GM19240 (cell line): Measurements from ENCODE around the gene AHCTF1.

Experiments
- DNase-seq: peaks from one replicate; pipeline ENCODE4 v3.0.0; 2011; ENCODE audit warnings: low spot score; ENCODE audit not compliant: insufficient read length

Gene AHCTF1

GRCh38 chr1:246800756-246801155 lies 131.0 kb downstream of the AHCTF1 start:
- no peak for DNase-seq

- no peak for DNase-seq
Observed at GRCh38 chr1:246800356-246800755, 131.4 kb downstream of the AHCTF1 start.

DNA sequence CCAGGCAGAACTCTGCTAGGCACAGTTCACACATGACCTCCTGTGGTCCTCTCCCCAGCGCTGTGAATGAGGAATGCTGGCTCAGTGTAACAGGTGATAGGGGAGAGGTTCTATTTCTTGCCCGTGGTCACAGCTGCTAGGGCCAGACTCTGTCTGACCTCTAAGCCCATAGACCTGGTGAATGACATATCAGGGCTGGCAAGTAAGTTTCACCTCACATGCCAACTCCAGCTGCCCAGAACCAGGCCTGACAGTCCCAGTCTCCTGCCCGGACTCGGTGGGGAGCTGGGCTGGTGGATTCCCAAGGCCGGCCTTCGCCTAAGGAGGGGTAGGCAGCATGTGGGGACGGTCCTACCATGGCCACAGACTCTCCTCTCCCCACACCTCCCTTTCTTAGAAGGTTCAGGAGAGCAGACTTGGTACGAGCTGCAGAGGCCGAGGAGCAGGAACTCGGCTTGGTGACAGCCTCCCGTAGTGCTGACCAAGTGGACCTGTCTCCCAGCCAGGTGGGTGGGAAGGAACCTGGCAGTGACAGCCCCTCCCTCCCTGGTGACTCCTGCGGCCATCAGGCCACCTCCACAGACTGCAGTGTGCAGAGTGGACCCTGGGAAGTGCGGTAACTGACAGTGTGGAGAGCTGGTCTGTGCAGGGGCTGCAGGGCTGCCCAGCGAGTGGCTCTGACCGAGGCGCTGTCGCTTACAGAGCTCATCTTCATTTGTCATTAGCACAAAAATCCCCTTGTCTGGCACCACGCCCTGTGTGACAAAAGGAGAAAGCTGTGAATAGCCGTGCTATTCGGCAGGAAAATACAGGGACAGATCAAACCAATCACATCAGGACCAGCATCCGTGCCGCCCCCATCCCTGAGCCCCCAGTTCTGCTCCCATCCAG lies 132.9 kb downstream of the AHCTF1 start:
- DNase-seq: no peak

- DNase-seq: no peak
Observed at GRCh38 chr1:246798107-246798506, 133.6 kb downstream of the AHCTF1 start.

DNA sequence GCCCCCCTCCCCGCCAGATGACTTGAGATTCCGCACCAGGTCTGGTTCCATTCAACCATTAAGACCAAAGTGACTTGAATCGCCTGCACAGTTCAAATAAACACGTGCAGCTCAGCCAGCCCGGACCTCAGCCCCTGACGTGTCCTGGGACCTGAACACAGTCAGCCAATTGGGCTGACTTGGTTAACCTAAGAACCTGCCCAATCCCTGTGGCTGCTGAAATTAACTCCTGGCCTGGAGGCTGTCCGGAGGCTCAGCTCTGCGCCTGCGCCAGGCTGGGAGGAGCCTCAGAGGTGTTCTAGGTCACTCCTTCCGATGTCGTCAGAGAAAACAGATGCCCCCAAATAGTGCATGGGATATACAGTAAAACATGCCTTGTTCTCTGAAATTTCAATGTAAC lies 134.2 kb downstream of the AHCTF1 start:
- DNase-seq: no peak

- no peak for DNase-seq
Observed at GRCh38 chr1:246797157-246797556, 134.6 kb downstream of the AHCTF1 start.

DNA sequence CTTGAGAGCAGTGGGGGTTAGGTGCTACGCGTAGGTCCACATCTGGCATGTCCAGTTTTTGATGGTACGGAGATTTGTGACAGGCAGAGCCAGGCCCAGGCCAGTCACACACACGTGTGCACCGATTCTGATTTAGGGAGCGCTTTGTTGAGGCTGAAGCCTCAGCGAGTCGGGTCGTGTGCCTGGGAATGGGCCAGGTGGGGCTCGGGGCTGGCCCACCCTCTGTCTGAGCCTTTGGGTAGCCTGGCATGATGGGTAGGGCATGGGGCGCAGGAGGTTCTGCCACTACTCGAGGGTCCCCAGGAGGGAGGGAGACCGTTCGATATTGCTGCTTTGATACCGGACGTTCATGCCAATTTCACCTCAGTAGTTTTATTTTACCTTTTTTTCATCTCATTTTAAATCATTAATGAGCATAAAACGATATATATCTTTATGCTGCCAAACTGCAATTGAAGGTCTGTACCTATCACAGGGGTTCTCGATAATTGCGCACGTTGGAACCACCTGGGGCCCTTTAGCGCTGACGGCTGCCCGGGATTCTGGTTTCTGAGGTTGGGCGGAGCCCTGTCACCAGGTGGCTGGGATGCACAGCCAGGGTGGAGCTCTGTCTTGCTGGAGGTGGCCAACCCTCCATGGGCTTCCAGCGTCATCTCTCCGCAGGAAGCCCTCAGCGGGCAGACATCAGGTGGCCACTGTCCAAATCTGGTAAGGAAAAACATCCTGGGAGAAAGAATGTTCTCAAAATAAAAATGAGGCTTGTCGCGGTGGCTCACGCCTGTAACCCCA lies 135.6 kb downstream of the AHCTF1 start:
- no peak for DNase-seq

- DNase-seq: no peak
Observed at GRCh38 chr1:246794828-246795671, 136.7 kb downstream of the AHCTF1 start.

- DNase-seq: no peak
Observed at GRCh38 chr1:246794048-246794827, 137.5 kb downstream of the AHCTF1 start.

DNA sequence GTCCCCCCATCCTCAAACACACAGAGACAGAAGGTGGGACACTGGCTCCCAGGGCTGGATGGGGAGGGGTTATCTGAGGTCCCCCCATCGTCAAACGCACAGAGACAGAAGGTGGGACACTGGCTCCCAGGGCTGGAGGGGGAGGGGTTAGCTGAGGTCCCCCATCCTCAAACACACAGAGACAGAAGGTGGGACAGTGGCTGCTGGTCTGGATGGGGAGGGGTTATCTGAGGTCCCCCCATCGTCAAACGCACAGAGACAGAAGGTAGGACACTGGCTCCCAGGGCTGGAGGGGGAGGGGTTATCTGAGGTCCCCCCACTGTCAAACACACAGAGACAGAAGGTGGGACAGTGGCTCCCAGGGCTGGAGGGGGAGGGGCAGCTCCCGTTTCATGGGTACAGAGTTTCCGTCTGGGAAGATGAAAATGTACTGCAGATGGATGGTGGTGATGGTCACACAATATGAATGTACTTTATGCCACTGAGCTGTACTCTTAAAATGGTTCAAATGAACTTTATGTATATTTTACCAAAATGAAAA lies 138.3 kb downstream of the AHCTF1 start:
- DNase-seq: no peak

- no peak for DNase-seq
Observed at GRCh38 chr1:246792603-246793002, 139.1 kb downstream of the AHCTF1 start.

- no peak for DNase-seq
Observed at GRCh38 chr1:246791303-246791918, 140.3 kb downstream of the AHCTF1 start.

DNA sequence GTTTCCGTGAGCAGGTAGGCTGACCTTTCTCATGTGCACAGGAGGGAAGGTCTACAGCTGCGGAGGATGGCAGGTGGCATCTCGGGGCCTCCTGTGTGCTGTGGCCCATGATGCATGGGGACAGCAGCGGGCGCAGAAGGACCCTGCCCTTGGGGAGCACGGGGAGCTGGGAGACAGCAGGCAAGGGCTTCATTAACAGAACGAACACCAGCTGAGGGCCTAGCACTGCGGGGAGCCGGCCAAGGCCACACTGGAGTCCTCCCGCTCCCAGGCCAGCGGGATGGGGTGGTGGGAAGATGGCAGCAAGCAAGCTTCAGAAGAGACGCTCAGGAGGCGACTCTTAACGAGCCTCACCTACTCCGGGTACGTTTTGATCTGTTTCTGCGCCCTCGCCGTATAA lies 140.9 kb downstream of the AHCTF1 start:
- DNase-seq: no peak

- no peak for DNase-seq
Observed at GRCh38 chr1:246790364-246790763, 141.4 kb downstream of the AHCTF1 start.

DNA sequence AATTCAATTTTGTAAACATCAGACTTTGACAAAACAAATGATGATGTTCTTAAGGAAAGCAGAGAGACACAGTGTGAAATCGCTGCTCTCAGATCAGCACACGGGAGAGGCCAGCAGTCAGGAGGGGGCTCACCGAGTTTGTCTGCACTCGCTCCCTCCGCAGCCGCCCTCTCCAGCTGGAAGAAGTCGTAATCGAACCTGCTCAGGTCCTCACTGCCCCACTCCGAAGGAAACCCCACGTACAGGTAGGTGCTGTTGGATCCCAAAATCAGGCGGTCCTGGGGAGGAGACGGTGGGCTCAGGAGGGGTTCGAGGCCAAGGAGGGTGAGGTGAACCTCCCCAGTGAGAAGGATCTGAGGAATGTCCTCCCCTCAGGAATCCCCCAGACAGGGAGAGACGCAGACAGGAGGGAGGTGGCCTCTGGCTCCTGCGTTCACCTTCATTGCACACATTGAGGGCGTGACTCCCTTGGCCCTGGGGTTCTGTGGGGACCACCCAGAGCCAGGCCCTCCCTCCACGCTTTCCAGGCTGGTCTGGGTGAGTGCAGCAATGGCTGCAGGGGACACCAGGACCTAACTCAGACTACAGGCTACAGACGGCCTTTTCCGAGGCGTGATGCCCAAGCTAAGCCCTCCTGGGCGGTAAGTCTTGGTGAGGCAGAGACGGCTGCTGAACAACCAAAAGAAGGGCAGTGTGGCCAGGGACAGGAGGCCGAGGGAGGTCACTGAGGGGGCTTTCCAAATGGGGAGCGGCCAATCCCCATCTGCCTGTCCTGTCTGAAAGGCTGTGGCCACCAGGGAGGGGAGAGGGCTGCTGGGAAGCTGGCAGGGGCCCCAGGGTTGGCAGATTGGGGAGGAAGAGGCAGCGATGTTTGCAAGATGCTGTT lies 142.1 kb downstream of the AHCTF1 start:
- DNase-seq: no peak
